Heart left ventricle (tissue), 16 donors: Measurements from ENCODE around the gene GNGT2. TPM values are rescaled to one million over a fixed set of nuclear protein-coding genes. Genes with fewer than 3 reads are reported as not detected.

Experiments used
- ATAC-seq, 4 donors: fragments of 200-7000 bp; cut with Tn5 transposase; one replicate each; pipeline ENCODE4 v1.9.1; 2020 to 2022; ENCODE audit warnings: moderate library complexity in 4 of 4, mild to moderate bottlenecking in 3 of 4, moderate number of reproducible peaks in 1 of 4
- DNase-seq, 5 donors: peaks; one replicate each; pipeline ENCODE4 v3.0.0-alpha.2; 2020
- H3K27ac ChIP-seq, 12 donors: fragments of 200-600 bp; sonication (generic) in 4 of 12; one replicate each; pipeline versions ENCODE4 v1.5.0 to v1.8.0; 2016 to 2022; ENCODE audit warnings: mild to moderate bottlenecking in 2 of 12
- H3K27me3 ChIP-seq, 9 donors: fragments of 200-600 bp; sonication (generic) in 2 of 9; one replicate each; pipeline versions ENCODE4 v1.5.1 to v1.8.0; 2016 to 2022; ENCODE audit warnings: mild to moderate bottlenecking in 3 of 9
- H3K36me3 ChIP-seq, 9 donors: fragments of 200-600 bp; sonication (generic) in 2 of 9; one replicate each; pipeline versions ENCODE4 v1.5.0 to v1.8.0; 2018 to 2022; ENCODE audit warnings: mild to moderate bottlenecking in 2 of 9
- H3K4me1 ChIP-seq, 12 donors: fragments of 200-600 bp; sonication (generic) in 4 of 12; one replicate each; pipeline versions ENCODE4 v1.5.0 to v1.8.0; 2016 to 2022; ENCODE audit warnings: mild to moderate bottlenecking in 3 of 12
- H3K4me3 ChIP-seq, 12 donors: fragments of 200-600 bp; sonication (generic) in 4 of 12; one replicate each; pipeline versions ENCODE4 v1.5.0 to v1.8.0; 2017 to 2022; ENCODE audit warnings: mild to moderate bottlenecking in 9 of 12, moderate library complexity in 4 of 12
- H3K9me3 ChIP-seq, 12 donors: fragments of 200-600 bp; sonication (generic) in 4 of 12; one replicate each; pipeline versions ENCODE4 v1.5.0 to v1.8.0; 2016 to 2022; ENCODE audit warnings: mild to moderate bottlenecking in 1 of 12
- POLR2A ChIP-seq, 2 donors: fragments of 450-650 bp; IDR thresholded peaks; one replicate each; pipeline ENCODE4 v1.6.1; 2017; ENCODE audit warnings: antibody characterized with exemption in 2 of 2, mild to moderate bottlenecking in 2 of 2, moderate library complexity in 2 of 2
- WGBS, 4 donors: extraction: QIAGEN DNeasy Blood & Tissue Kit in 2 of 4; methylation state at CpG; one replicate each; pipeline versions ENCODE4 v1.1.5 to v1.1.7; 2013 to 2018; 5-methylcytosine and 5-hydroxymethylcytosine counted together
- intact Hi-C, 10 donors: fragments of 100-400 bp; cut with DNase I; formaldehyde crosslinking; loops; one replicate each; pipeline versions ENCODE4 v1.11.1 to v1.14.2; 2022
- polyA plus RNA-seq, 2 donors: library from polyadenylated mRNA; stranded (reverse); fragments of 200-250 nt; gene quantifications; one replicate each; pipeline ENCODE4 v1.2.3, GENCODE V29; 2013
- total RNA-seq, 9 donors: library from RNA; depleted of rRNA in 2 of 9; stranded (reverse); fragments of >200 nt in 2 of 9; fragmentation: NEBNext Ultra II Directional in 3 of 9; extraction: Animal tissue kit (Norgen Biotek cat#: 25700) in 3 of 9; gene quantifications; one replicate each; pipeline versions ENCODE4 v1.1.0 to v1.2.4, GENCODE V29; 2016 to 2023
- TF ChIP-seq, protein P1 (sequence below), 12 donors: fragments of 200-600 bp; sonication (generic) in 4 of 12; IDR thresholded peaks; one replicate each; pipeline versions ENCODE4 v1.5.0 to v1.8.0; 2018 to 2022; ENCODE audit warnings: antibody characterized with exemption in 12 of 12, mild to moderate bottlenecking in 5 of 12
- donor health status: ischemic (EF 13 %, LVEDD 7.1; RV severe dilation, severe dysfunction).
- donor health status: healthy with polysubstance abuse.
- donor health status: DM: no; HTN: yes; CAD: no.
- donor health status: DM: no; HTN: no; CAD: no.
- donor health status: ischemic (EF 25% LVEDD 6.9; RV normal size, moderate dysfunction).
- donor health status: ischemic (EF 25% LVEDD 5.7; RV mildly dilated, moderate dysfunction).
- donor health status: healthy.
- donor health status: DM: yes; HTN: yes; CAD: no.
- donor health status: ischemic (EF 35%, LVEDD 5.7; RV mildly dilated, moderate dysfunction).
- donor health status: nonischemic (EF 11% LVEDD 7.7; RV severe dilation, severe dysfunction).
- donor health status: DM: yes; HTN: yes; CAD: no.
- donor health status: PGD.
- donor health status: ischemic (EF 29% LVEDD 5.4; RV normal size, mild dysfunction).
- donor health status: nonischemic (EF 23%, LVEDD 6.1; RV moderate dilation, normal function).

The GNGT2 gene
- total and polyA plus RNA-seq, 11 donors: 0.76 to 4.9 (median 1.5) TPM

DNA sequence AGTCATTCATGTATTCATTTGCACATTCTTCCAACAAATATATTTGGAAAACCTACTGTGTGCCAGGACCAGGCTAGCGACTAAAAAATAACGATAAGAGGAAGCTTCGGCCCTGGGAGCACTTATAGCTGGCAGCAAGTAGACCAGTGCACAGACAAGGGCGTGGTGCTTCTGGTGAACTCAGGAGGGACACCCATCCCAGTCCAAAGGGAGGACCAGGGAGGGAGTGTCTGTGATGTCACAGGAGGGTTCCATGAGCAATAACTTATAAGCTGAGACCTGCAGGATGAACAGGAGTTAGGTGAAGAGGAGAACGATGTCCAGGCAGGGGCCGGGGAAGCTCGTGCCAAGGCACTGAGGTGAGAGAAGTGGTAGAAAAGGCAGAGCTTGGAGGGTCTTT is 37.6 kb upstream of the GNGT2 start:
- intact Hi-C loops: no loop called here
- TF ChIP-seq, protein P1, sequence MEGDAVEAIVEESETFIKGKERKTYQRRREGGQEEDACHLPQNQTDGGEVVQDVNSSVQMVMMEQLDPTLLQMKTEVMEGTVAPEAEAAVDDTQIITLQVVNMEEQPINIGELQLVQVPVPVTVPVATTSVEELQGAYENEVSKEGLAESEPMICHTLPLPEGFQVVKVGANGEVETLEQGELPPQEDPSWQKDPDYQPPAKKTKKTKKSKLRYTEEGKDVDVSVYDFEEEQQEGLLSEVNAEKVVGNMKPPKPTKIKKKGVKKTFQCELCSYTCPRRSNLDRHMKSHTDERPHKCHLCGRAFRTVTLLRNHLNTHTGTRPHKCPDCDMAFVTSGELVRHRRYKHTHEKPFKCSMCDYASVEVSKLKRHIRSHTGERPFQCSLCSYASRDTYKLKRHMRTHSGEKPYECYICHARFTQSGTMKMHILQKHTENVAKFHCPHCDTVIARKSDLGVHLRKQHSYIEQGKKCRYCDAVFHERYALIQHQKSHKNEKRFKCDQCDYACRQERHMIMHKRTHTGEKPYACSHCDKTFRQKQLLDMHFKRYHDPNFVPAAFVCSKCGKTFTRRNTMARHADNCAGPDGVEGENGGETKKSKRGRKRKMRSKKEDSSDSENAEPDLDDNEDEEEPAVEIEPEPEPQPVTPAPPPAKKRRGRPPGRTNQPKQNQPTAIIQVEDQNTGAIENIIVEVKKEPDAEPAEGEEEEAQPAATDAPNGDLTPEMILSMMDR (IDR thresholded peaks at IDR 0.05): no peak
- no peak for TF ChIP-seq POLR2A (IDR thresholded peaks at IDR 0.05)
- H3K4me1 ChIP-seq: peaks cover 0 to 12% (median 7%) of the 10 kb centered on the region in 12 donors
- no peaks in the 10 kb centered on the region for H3K9me3 ChIP-seq
- 85 to 91% (median 88%) methylated on average over 7 of the region's 7 CpGs for WGBS, 4 donors
- no peaks in the 10 kb centered on the region for H3K27me3 ChIP-seq
- no peak overlapping the region for H3K4me3 ChIP-seq
- no peak overlapping the region for H3K27ac ChIP-seq
- ATAC-seq: no peak
- H3K36me3 ChIP-seq: no peaks in the 10 kb centered on the region
- DNase-seq: no peak

GRCh38 chr17:49244839-49245238 is 34.5 kb upstream of the GNGT2 start:
- H3K36me3 ChIP-seq: no peaks in the 10 kb centered on the region
- DNase-seq: no peak
- no peak overlapping the region for H3K27ac ChIP-seq
- no peaks in the 10 kb centered on the region for H3K9me3 ChIP-seq
- TF ChIP-seq, protein P1 (IDR thresholded peaks at IDR 0.05): no peak
- no peak for TF ChIP-seq POLR2A (IDR thresholded peaks at IDR 0.05)
- no peak for ATAC-seq
- 91 to 95% (median 92%) methylated on average over 3 to 4 of the region's 4 CpGs for WGBS, 4 donors
- no peaks in the 10 kb centered on the region for H3K27me3 ChIP-seq
- peaks cover 0 to 12% (median 7%) of the 10 kb centered on the region in 12 donors for H3K4me1 ChIP-seq
- no peak overlapping the region for H3K4me3 ChIP-seq
- intact Hi-C loops: no loop called here

DNA sequence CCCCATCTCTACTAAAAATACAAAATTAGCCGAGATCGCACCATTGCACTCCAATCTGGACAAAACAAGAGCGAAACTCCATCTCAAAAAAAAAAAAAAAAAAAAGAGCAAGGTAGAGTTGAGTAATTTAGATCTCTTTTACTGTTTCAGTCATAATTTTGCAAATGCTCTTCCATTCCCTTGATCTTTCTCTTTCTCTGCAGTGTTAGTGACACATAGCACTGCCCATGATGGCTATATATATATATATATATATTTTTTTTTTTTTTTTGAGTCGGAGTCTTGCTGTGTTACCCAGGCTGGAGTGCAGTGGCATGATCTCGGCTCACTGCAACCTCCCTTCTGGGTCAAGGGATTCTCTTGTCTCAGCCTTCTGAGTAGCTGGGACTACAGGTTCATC is 32.4 kb upstream of the GNGT2 start:
- TF ChIP-seq POLR2A (IDR thresholded peaks at IDR 0.05): no peak
- TF ChIP-seq, protein P1 (IDR thresholded peaks at IDR 0.05): no peak
- no peak for DNase-seq
- Histone ChIP-seq H3K4me3 (no peak overlapping the region), H3K27ac (no peak overlapping the region), H3K4me1 (no peaks in the 10 kb centered on the region), H3K27me3 (no peaks in the 10 kb centered on the region), H3K9me3 (no peaks in the 10 kb centered on the region), H3K36me3 (no peaks in the 10 kb centered on the region)
- ATAC-seq: no peak
- intact Hi-C loops: no loop called here
- 93 to 98% (median 97%) methylated on average over 5 of the region's 5 CpGs for WGBS, 4 donors

GRCh38 chr17:49241692-49242397 is 31.5 kb upstream of the GNGT2 start:
- WGBS, 4 donors: 69 to 80% (median 78%) methylated on average over 9 of the region's 9 CpGs
- H3K27me3 ChIP-seq: no peaks in the 10 kb centered on the region
- no peak overlapping the region for H3K27ac ChIP-seq
- H3K4me3 ChIP-seq: no peak overlapping the region
- H3K36me3 ChIP-seq: no peaks in the 10 kb centered on the region
- intact Hi-C loops: no loop called here
- no peak for TF ChIP-seq POLR2A (IDR thresholded peaks at IDR 0.05)
- TF ChIP-seq, protein P1 (IDR thresholded peaks at IDR 0.05): no peak
- DNase-seq (no peak), ATAC-seq (no peak)
- H3K9me3 ChIP-seq: no peaks in the 10 kb centered on the region
- H3K4me1 ChIP-seq: no peaks in the 10 kb centered on the region
